Dendritic cell treated with granulocyte-macrophage colony-stimulating factor and Interleukin-4, amounts not matched to agents 40 ng/mL and 50 ng/mL, for 4 days (primary cell): ENCODE results near the gene MARCHF3.
"Not testable (repeated sequence)": the region's sequence is repeated elsewhere in the genome, so short reads cannot be mapped to it uniquely, and the experiment has no call there.

Experiments
- H3K27ac Mint-ChIP-seq: one replicate; pipeline ENCODE4 v1.8.0; 2022; ENCODE audit warnings: mild to moderate bottlenecking, mixed read lengths
- H3K27me3 Mint-ChIP-seq: one replicate; pipeline ENCODE4 v1.8.0; 2022; ENCODE audit warnings: mild to moderate bottlenecking, mixed read lengths
- H3K36me3 Mint-ChIP-seq: one replicate; pipeline ENCODE4 v1.8.0; 2022; ENCODE audit warnings: low read depth, mixed read lengths
- H3K4me1 Mint-ChIP-seq: one replicate; pipeline ENCODE4 v1.8.0; 2022; ENCODE audit warnings: low read depth, mixed read lengths
- H3K4me3 Mint-ChIP-seq: one replicate; pipeline ENCODE4 v1.8.0; 2022; ENCODE audit warnings: mild to moderate bottlenecking, moderate library complexity, mixed read lengths
- H3K9me3 Mint-ChIP-seq: one replicate; pipeline ENCODE4 v1.8.0; 2022; ENCODE audit warnings: mixed read lengths
- intact Hi-C: fragments of 100-400 bp; cut with micrococcal nuclease; formaldehyde crosslinking; loops from one replicate; pipeline ENCODE4 v1.15.0; 2022

Gene MARCHF3

DNA sequence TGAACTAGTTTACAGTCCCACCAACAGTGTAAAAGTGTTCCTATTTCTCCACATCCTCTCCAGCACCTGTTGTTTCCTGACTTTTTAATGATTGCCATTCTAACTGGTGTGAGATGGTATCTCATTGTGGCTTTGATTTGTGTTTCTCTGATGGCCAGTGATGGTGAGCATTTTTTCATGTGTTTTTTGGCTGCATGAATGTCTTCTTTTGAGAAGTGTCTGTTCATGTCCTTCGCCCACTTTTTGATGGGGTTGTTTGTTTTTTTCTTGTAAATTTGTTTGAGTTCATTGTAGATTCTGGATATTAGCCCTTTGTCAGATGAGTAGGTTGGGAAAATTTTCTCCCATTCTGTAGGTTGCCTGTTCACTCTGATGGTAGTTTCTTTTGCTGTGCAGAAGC lies 126.0 kb downstream of the MARCHF3 start:
- H3K36me3 Mint-ChIP-seq, intact Hi-C loops, H3K27me3 Mint-ChIP-seq, H3K4me3 Mint-ChIP-seq, H3K27ac Mint-ChIP-seq, H3K4me1 Mint-ChIP-seq: not testable (repeated sequence)
- peaks cover 16% of the 10 kb centered on the region for H3K9me3 Mint-ChIP-seq

DNA sequence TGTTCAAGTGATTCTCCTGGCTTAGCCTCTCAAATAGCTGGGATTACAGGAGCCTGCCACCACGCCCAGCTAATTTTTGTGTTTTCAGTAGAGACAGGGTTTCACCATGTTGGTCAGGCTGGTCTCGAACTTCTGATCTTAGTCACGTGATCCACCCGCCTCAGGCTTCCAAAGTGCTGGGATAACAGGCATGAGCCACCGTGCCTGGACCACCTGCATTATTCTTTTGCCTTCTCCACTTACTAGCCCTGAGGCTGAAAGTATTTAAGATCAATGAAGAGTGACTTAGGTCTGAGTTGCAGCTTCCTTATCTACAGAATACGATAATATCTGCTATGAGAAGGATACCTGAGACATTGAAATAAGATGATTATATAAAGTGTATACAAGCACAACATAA lies 129.6 kb downstream of the MARCHF3 start:
- Mint-ChIP-seq H3K4me3 (no peak overlapping the region), H3K4me1 (no peaks in the 10 kb centered on the region), H3K27ac (no peak overlapping the region), H3K36me3 (no peaks in the 10 kb centered on the region), H3K9me3 (no peaks in the 10 kb centered on the region), H3K27me3 (no peaks in the 10 kb centered on the region)
- intact Hi-C loops: no loop called here

DNA sequence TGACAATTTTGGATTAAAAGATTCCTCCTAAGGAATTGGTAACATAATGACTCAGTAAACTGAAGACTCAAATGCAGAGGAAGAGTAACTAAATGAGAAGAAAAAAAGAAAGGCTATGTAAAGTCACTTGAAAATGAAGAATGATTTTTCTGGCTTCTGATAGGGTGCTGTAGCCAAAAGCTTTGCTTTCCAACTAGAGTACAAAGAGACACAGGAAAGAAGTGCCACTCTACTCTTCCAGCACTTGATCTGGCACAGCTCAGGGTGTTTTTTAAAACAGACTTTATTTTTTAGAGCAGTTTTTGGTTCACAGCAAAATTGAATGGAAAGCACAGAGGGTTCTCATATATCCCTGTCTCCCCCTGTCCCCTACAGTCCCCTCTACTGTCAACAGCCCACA lies 130.9 kb downstream of the MARCHF3 start:
- Mint-ChIP-seq H3K9me3 (peaks cover 9% of the 10 kb centered on the region), H3K27me3 (no peaks in the 10 kb centered on the region), H3K4me1 (no peaks in the 10 kb centered on the region), H3K36me3 (no peaks in the 10 kb centered on the region), H3K27ac (no peak overlapping the region), H3K4me3 (no peak overlapping the region)
- intact Hi-C loops: no loop called here

DNA sequence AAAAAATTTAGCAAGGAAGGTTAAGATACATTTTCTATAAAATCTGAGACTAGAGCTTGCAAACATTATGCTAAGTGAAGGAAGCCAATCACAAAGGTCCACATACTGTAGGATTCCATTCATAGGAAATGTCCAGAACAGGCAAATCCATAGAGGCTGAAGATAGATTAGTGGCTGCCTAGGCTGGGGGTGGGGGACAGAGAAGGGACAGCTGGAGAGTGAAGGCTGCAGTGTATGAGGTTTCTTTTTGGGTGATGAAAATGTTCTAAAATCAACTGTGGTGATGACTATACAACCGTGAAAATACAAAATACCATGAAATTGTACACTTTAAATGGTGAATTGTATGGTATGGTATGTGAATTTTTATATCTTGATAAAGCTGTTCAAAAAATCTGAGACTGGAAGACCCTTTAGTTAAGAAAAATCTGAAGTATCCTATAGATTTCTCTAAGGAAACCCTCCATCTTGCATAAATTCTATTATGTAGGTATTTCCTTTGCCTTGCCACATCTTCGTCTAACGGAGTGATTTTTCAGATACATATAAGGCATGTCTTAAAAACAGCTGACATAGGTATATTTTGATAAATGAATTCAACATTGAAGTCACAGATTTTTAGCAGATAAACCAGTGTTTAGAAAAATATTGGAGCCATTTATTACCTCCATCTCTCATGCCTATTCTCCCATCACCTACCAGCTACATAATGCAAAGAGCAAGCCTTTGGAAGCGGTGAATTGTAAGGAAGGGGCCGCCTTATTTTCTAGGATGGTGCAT lies 132.3 kb downstream of the MARCHF3 start:
- H3K4me1 Mint-ChIP-seq: no peaks in the 10 kb centered on the region
- H3K27me3 Mint-ChIP-seq: no peaks in the 10 kb centered on the region
- H3K4me3 Mint-ChIP-seq: no peak overlapping the region
- no peak overlapping the region for H3K27ac Mint-ChIP-seq
- H3K36me3 Mint-ChIP-seq: no peaks in the 10 kb centered on the region
- H3K9me3 Mint-ChIP-seq: peaks cover 12% of the 10 kb centered on the region
- intact Hi-C loops: no loop called here

DNA sequence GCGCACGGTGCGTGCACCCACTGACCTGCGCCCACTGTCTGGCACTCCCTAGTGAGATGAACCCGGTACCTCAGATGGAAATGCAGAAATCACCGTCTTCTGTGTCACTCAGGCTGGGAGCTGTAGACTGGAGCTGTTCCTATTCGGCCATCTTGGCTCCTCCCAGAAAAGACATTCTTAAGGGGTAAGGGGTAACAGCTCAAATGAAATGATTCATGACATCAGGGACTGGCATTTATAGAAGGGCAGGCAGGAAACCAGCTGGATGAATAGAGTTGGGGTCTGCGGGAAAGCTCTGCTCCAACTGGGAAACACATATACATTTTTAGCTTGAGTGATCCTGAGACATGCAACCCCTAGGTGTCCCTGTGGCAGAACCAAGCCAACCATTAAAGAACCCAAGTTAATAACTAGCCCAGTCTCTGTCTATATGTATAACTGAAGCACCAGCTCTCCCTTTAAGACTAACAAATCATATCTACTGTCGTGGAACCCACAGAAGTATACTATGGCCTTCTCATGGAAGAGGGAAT lies 134.1 kb downstream of the MARCHF3 start:
- no peaks in the 10 kb centered on the region for H3K27me3 Mint-ChIP-seq
- H3K27ac Mint-ChIP-seq: no peak overlapping the region
- intact Hi-C loops: no loop called here
- H3K4me3 Mint-ChIP-seq: no peak overlapping the region
- no peaks in the 10 kb centered on the region for H3K36me3 Mint-ChIP-seq
- no peaks in the 10 kb centered on the region for H3K4me1 Mint-ChIP-seq
- peaks cover 12% of the 10 kb centered on the region for H3K9me3 Mint-ChIP-seq

DNA sequence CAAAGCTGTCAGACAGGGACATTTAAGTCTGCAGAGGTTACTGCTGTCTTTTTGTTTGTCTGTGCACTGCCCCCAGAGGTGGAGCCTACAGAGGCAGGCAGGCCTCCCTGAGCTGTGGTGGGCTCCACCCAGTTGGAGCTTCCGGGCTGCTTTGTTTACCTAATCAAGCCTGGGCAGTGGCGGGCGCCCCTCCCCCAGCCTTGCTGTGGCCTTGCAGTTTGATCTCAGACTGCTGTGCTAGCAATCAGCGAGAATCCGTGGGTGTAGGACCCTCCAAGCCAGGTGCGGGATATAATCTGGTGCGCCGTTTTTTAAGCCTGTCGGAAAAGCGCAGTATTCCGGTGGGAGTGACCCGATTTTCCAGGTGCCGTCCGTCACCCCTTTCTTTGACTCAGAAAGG lies 134.6 kb downstream of the MARCHF3 start:
- H3K36me3 Mint-ChIP-seq, intact Hi-C loops: not testable (repeated sequence)
- peaks cover 12% of the 10 kb centered on the region for H3K9me3 Mint-ChIP-seq

DNA sequence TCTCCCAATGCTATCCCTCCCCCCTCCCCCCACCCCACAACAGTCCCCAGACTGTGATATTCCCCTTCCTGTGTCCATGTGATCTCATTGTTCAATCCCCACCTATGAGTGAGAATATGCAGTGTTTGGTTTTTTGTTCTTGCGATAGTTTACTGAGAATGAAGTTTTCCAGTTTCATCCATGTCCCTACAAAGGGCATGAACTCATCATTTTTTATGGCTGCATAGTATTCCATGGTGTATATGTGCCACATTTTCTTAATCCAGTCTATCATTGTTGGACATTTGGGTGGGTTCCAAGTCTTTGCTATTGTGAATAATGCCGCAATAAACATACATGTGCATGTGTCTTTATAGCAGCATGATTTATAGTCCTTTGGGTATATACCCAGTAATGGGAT lies 139.9 kb downstream of the MARCHF3 start:
- H3K27ac Mint-ChIP-seq, H3K27me3 Mint-ChIP-seq, intact Hi-C loops, H3K36me3 Mint-ChIP-seq, H3K4me3 Mint-ChIP-seq, H3K4me1 Mint-ChIP-seq: not testable (repeated sequence)
- peaks cover 12% of the 10 kb centered on the region for H3K9me3 Mint-ChIP-seq

More for the DNA sequence above, 134.6 kb downstream of the MARCHF3 start:
- not testable (repeated sequence) for H3K27me3 Mint-ChIP-seq, H3K4me1 Mint-ChIP-seq, H3K4me3 Mint-ChIP-seq, H3K27ac Mint-ChIP-seq

DNA sequence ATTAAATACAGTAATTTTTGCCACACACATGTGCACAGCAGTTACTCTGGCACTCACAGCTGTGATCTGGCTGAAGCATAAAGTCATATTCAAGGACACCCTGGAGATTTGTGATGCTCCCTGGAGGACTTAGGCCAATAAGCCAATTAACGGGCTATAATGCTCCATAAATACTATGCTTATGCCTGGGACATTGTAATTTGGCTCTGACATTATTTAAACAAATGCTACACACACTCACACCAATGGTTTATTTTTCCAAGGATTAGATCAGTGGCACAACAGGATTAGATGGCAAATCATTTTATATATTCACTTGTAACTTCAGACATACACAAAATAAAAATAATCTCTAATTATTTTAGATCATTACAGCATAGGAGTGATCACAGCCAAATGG lies 142.2 kb downstream of the MARCHF3 start:
- Mint-ChIP-seq H3K36me3 (no peaks in the 10 kb centered on the region), H3K27me3 (no peaks in the 10 kb centered on the region), H3K4me1 (no peaks in the 10 kb centered on the region), H3K27ac (no peak overlapping the region), H3K4me3 (no peak overlapping the region), H3K9me3 (no peaks in the 10 kb centered on the region)
- intact Hi-C loops: no loop called here

DNA sequence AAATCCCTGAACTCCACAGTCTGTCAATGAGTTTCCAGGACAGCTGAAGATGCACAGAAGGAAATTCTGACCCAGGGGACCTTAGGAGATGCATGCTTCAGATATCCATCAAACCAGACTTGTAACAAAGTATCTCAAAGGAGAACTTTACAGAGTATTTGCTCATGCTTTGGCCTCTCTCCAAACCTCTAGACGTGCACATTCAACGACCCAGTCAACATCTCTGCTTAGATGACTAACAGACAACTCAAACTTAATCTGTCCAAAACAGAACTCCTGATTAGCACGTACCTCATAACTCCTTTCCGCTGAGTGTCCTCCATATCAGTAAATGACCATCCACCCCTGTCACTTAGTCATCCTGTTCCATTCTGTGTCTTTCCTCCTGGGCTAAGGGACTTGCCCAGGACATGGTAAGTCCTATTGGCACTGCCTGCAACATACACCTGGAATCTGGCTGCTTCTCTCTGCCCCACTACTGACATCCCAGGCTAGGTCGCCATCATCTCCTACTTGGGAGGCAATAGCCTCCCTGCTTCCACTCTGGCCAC lies 146.0 kb downstream of the MARCHF3 start:
- H3K27ac Mint-ChIP-seq: no peak overlapping the region
- no peaks in the 10 kb centered on the region for H3K4me1 Mint-ChIP-seq
- intact Hi-C loops: no loop called here
- H3K9me3 Mint-ChIP-seq: no peaks in the 10 kb centered on the region
- H3K4me3 Mint-ChIP-seq: no peak overlapping the region
- no peaks in the 10 kb centered on the region for H3K36me3 Mint-ChIP-seq
- H3K27me3 Mint-ChIP-seq: no peaks in the 10 kb centered on the region

DNA sequence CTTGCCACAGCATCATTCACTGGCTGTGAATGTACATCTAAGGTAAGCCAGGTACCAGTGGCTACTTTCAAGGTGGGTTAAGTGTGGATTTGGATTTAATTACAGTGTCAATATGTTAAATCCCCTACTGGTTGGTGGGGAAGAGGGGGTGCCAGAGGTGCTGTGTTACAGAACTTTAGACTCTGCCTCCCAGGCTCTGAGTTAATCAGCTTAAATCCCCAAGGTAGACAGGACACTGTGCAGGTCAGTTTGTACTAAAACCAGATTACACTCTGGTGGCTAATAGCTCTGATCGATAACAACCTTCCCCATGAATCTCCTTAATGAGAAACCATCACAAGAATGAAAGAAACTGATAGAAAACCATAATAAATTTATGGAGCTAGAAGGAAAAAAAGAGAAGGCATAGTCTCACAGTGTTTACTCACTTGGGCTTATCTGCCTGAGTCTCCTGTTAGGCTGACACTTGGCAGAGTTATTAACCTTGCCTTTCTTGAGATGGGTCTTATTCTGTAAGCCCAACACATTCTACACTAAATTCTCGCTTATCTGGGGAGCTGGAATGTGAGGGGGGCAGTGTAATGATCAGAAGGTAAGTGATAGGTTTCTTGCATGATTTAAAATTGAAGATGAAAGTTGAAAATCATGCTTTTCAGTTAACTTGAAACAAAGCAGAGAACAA lies 146.7 kb downstream of the MARCHF3 start:
- Mint-ChIP-seq H3K4me1 (no peaks in the 10 kb centered on the region), H3K9me3 (no peaks in the 10 kb centered on the region), H3K27me3 (no peaks in the 10 kb centered on the region), H3K27ac (no peak overlapping the region), H3K36me3 (no peaks in the 10 kb centered on the region), H3K4me3 (no peak overlapping the region)
- intact Hi-C loops: no loop called here

DNA sequence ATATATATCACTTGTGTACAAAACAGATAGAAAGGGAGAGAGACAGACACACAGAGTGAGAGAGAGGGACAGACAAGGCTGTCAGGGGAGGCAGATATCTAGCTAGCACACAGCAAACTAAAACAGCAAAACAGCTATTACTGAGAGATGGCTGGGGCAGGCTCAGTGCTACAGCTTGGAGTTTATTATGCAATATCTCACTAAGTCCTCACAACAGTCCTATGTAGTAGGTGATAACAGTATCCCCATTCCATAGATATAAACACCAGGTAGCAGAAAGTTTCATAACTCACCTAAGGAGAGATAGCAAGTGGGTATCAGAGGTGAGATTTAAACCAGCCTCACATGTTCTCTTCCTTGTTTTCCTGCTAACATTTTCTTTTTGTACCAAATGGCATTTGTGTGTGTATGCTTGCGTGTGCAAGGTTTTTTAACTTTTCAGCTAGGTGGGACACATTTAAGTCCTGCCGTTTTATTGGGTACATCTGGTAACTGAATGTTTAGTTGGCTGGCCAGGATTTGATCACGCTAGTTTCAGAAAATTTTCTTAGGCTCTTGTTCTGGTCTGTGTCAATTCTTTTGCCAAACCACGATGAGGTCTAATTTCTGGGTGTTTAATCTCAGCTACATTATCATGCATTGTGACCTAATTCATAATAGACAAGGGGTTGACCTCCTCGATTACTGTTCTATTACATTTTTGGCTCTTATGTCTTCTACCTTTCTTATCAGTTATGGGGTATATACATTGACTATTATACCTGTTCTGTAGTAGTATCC lies 148.3 kb downstream of the MARCHF3 start:
- intact Hi-C loops: no loop called here
- Mint-ChIP-seq H3K4me1 (peaks cover 4% of the 10 kb centered on the region), H3K4me3 (no peak overlapping the region), H3K9me3 (no peaks in the 10 kb centered on the region), H3K27me3 (no peaks in the 10 kb centered on the region), H3K36me3 (no peaks in the 10 kb centered on the region), H3K27ac (no peak overlapping the region)

DNA sequence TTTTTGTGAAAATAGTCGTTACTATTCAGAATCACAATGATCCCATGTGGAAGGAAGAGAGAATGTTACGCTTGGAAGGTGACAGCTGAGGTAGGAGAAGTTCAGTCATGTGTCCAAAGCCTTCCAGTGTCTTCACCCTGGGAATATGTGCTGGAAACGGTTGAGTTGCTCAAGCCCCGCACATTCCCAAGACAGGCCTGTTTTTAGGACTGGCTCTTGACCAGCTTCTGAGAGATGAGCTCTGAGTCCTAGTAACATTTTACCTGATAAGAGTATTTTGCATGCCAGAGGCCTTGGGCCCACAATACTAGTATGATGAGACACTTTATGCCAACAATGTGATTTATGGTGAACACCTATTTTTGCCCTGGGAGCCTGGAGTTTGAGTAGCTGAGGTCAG lies 151.7 kb downstream of the MARCHF3 start:
- intact Hi-C loops: no loop called here
- H3K9me3 Mint-ChIP-seq: no peaks in the 10 kb centered on the region
- H3K4me1 Mint-ChIP-seq: peaks cover 7% of the 10 kb centered on the region
- no peaks in the 10 kb centered on the region for H3K27me3 Mint-ChIP-seq
- H3K4me3 Mint-ChIP-seq: no peak overlapping the region
- H3K36me3 Mint-ChIP-seq: no peaks in the 10 kb centered on the region
- H3K27ac Mint-ChIP-seq: no peak overlapping the region

DNA sequence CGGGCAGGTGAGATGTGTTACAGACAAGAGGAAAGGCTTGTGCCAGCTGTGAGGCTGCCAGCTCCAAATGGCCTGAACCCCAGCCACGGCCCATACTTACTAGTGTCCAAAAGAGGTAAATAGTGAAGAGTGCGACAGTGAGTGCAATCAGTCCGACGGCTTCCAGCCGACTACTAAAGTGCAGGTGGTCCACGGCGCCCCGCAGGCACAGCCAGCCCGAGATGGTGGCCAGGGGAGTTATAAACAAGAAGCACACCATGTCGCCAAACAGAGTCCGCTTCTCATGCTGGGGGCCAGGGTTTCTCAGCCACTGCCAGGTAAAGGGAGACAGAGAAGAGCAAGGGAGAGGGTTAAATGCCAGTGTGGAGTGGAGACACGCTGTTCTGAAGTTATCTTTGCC lies 152.3 kb downstream of the MARCHF3 start:
- Mint-ChIP-seq H3K36me3 (no peaks in the 10 kb centered on the region), H3K9me3 (no peaks in the 10 kb centered on the region), H3K27me3 (no peaks in the 10 kb centered on the region), H3K27ac (no peak overlapping the region), H3K4me1 (peaks cover 7% of the 10 kb centered on the region), H3K4me3 (no peak overlapping the region)
- intact Hi-C loops: no loop called here

DNA sequence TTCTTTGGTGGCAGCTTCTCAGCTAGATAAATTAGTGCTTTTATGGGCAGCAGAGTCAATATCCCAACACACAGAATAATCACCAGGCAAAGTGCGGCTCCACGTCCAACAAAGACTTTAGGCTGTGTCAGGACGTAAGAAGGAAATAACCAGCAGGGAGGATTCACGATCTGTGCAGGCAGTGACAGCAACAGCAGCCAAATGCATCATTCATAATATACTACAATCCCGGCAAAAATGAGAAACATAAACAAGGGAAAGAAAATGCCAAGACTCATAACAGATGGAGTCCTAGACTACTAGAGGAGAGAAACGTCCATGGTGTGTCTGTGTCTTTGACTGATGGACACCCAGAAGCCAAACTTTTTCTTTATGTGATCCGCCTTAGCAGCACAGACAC lies 152.8 kb downstream of the MARCHF3 start:
- Mint-ChIP-seq H3K4me3 (no peak overlapping the region), H3K4me1 (peaks cover 7% of the 10 kb centered on the region), H3K36me3 (no peaks in the 10 kb centered on the region), H3K27me3 (no peaks in the 10 kb centered on the region), H3K9me3 (no peaks in the 10 kb centered on the region), H3K27ac (no peak overlapping the region)
- intact Hi-C loops: no loop called here
